Tibial nerve (tissue), 4 donors: Measurements from ENCODE around the gene STAMBP. TPM values are rescaled to one million over a fixed set of nuclear protein-coding genes. Genes with fewer than 3 reads are reported as not detected.

ENCODE experiments used
- DNase-seq, 2 donors: peaks; one replicate each; pipeline ENCODE4 v3.0.0-alpha.2; 2019; ENCODE audit warnings: low spot score in 2 of 2
- H3K27ac ChIP-seq, 4 donors: fragments of 200-600 bp; sonication (generic) in 3 of 4; one replicate each; pipeline ENCODE4 v1.5.1; 2017 to 2019; ENCODE audit warnings: mild to moderate bottlenecking in 1 of 4
- H3K27me3 ChIP-seq, 2 donors: fragments of 200-600 bp; sonication (generic) in 1 of 2; one replicate each; pipeline versions ENCODE4 v1.5.1 to v1.6.0; 2017 to 2019
- H3K36me3 ChIP-seq, 3 donors: fragments of 200-600 bp; sonication (generic); one replicate each; pipeline ENCODE4 v1.5.1; 2018 to 2019
- H3K4me1 ChIP-seq, 4 donors: fragments of 200-600 bp; sonication (generic) in 3 of 4; one replicate each; pipeline ENCODE4 v1.5.1; 2017 to 2019
- H3K4me3 ChIP-seq, 4 donors: fragments of 200-600 bp; sonication (generic) in 3 of 4; one replicate each; pipeline ENCODE4 v1.5.1; 2017 to 2019; ENCODE audit warnings: mild to moderate bottlenecking in 1 of 4, moderate library complexity in 1 of 4
- H3K9me3 ChIP-seq, 4 donors: fragments of 200-600 bp; sonication (generic) in 3 of 4; one replicate each; pipeline ENCODE4 v1.5.1; 2017 to 2019
- CTCF ChIP-seq, 5 experiments: fragments of 200-600 bp in 3 of 5; fragments of 450-650 bp in 2 of 5; sonication (generic) in 3 of 5; IDR thresholded peaks; one replicate each; pipeline ENCODE4 v1.5.1; 2016 to 2019; ENCODE audit warnings: antibody characterized with exemption in 5 of 5, mild to moderate bottlenecking in 3 of 5, moderate library complexity in 2 of 5
- EP300 ChIP-seq, 2 donors: sonication (generic); formaldehyde crosslinking; IDR thresholded peaks; one replicate each; pipeline ENCODE4 v1.6.1; 2017; ENCODE audit warnings: antibody characterized with exemption in 2 of 2, mild to moderate bottlenecking in 1 of 2
- POLR2A ChIP-seq, 2 donors: fragments of 450-650 bp; IDR thresholded peaks; one replicate each; pipeline ENCODE4 v1.6.1; 2017; ENCODE audit warnings: antibody characterized with exemption in 2 of 2, mild to moderate bottlenecking in 2 of 2, moderate library complexity in 2 of 2
- WGBS, 2 donors: methylation state at CpG; one replicate each; pipeline ENCODE4 v1.1.5; 2018; 5-methylcytosine and 5-hydroxymethylcytosine counted together
- total RNA-seq, 4 donors: library from RNA; depleted of rRNA; stranded (reverse); fragments of >200 nt; gene quantifications; one replicate each; pipeline ENCODE4 v1.1.0, GENCODE V29; 2016

STAMBP gene
- total RNA-seq, 4 donors from 2014 or later = 20.7 to 47.2 (median 24.8) TPM

GRCh38 chr2:73892631-73893329, 64.0 kb downstream of the STAMBP start, which contains the start of gene ACTG2:
TSS of gene ACTG2 (plus strand) at chr2:73893008. CDS start at chr2:73901312, 8,304 bp downstream.
- Histone ChIP-seq H3K27ac (peak within 1 kb of the TSS in 2 of 4 donors; percentile 2 to 60), H3K4me1 (peaks cover 0 to 17% (median 11%) of the 10 kb centered on the region in 4 donors), H3K4me3 (peak within 1 kb of the TSS in 1 of 4 donors; percentile 7), H3K36me3 (no peaks in the 10 kb centered on the region), H3K9me3 (no peaks in the 10 kb centered on the region), H3K27me3 (no peaks in the 10 kb centered on the region)
- DNase-seq = no peak
- 65 to 72% methylated on average over 14 to 15 of the region's 15 CpGs for WGBS, 2 donors
- TF ChIP-seq CTCF (IDR thresholded peaks at IDR 0.05) = no peak

GRCh38 chr2:73893764-73894474, 65.2 kb downstream of the STAMBP start:
- TF ChIP-seq CTCF (IDR thresholded peaks at IDR 0.05) = no peak
- no peak for TF ChIP-seq EP300 (IDR thresholded peaks at IDR 0.05)
- TF ChIP-seq POLR2A (IDR thresholded peaks at IDR 0.05) = no peak
- H3K4me1 ChIP-seq = peaks cover 0 to 17% (median 11%) of the 10 kb centered on the region in 4 donors
- peak overlapping the region in 1 of 4 donors; percentile 18 for H3K27ac ChIP-seq

DNA sequence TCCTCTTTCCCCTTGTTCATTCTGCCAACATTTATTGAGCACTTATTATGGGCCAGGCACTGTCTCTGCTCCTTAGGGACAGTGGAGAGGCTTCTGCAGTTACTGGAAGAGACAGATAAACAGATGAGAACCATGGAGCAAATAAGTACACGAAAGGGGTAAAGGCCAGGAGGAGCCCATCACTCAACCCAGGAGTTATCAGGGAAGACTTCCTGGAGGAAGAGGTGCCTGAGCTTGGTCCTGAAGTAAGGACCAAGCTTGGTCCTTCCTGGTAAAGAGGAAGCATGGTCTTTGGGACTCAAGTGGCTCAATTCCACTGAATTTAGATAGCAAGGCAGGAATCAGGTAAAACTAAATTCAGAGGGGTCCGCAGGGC, 65.7 kb downstream of the STAMBP start:
- WGBS, 2 donors = 94 to 97% methylated on average over 2 of the region's 2 CpGs
- Histone ChIP-seq H3K27me3 (no peaks in the 10 kb centered on the region), H3K4me3 (no peak overlapping the region), H3K36me3 (no peaks in the 10 kb centered on the region), H3K27ac (peak overlapping the region in 1 of 4 donors; percentile 18), H3K4me1 (peaks cover 0 to 17% (median 11%) of the 10 kb centered on the region in 4 donors), H3K9me3 (no peaks in the 10 kb centered on the region)
- no peak for TF ChIP-seq CTCF (IDR thresholded peaks at IDR 0.05)
- TF ChIP-seq EP300 (IDR thresholded peaks at IDR 0.05) = no peak
- TF ChIP-seq POLR2A (IDR thresholded peaks at IDR 0.05) = no peak
- DNase-seq = no peak

More at GRCh38 chr2:73893764-73894474, 65.2 kb downstream of the STAMBP start:
- Histone ChIP-seq H3K36me3 (no peaks in the 10 kb centered on the region), H3K9me3 (no peaks in the 10 kb centered on the region), H3K27me3 (no peaks in the 10 kb centered on the region), H3K4me3 (no peak overlapping the region)
- no peak for DNase-seq
- 83 to 88% methylated on average over 9 of the region's 9 CpGs for WGBS, 2 donors

GRCh38 chr2:73894877-73895276, 66.1 kb downstream of the STAMBP start:
- no peaks in the 10 kb centered on the region for H3K27me3 ChIP-seq
- peaks cover 0 to 17% (median 11%) of the 10 kb centered on the region in 4 donors for H3K4me1 ChIP-seq
- no peaks in the 10 kb centered on the region for H3K36me3 ChIP-seq
- H3K4me3 ChIP-seq = no peak overlapping the region
- H3K27ac ChIP-seq = peak overlapping the region in 1 of 4 donors; percentile 18
- H3K9me3 ChIP-seq = no peaks in the 10 kb centered on the region
- TF ChIP-seq CTCF (IDR thresholded peaks at IDR 0.05) (no peak), EP300 (IDR thresholded peaks at IDR 0.05) (no peak), POLR2A (IDR thresholded peaks at IDR 0.05) (no peak)
- no peak for DNase-seq
- WGBS, 2 donors = 71 to 82% methylated on average over 6 of the region's 6 CpGs

DNA sequence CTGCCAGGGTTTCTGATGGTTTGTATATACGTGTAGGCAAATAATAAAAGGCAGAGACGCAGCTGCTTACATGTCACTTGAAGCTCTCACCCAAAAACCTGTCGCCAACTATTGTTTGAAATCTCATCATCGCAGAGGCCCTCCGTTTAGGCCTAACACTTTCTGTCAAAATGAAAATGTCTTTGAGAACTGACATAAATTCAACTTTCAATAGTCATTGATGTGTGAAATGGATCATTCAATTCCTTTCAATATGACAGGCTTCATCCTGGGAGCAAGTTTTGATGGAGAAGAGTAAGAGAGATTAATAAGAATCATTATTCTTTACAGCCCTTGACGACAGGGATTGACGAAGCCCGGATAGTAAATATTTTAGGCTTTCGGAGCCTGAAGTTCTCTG, 66.7 kb downstream of the STAMBP start:
- Histone ChIP-seq H3K27me3 (no peaks in the 10 kb centered on the region), H3K9me3 (no peaks in the 10 kb centered on the region), H3K36me3 (no peaks in the 10 kb centered on the region), H3K27ac (peak overlapping the region in 1 of 4 donors; percentile 10), H3K4me1 (peaks cover 0 to 17% (median 11%) of the 10 kb centered on the region in 4 donors), H3K4me3 (no peak overlapping the region)
- DNase-seq = no peak
- no peak for TF ChIP-seq POLR2A (IDR thresholded peaks at IDR 0.05)
- TF ChIP-seq CTCF (IDR thresholded peaks at IDR 0.05) = no peak
- TF ChIP-seq EP300 (IDR thresholded peaks at IDR 0.05) = no peak
- WGBS, 2 donors = 54 to 66% methylated on average over 9 of the region's 9 CpGs
